GM13976 (cell line): ENCODE results near the gene TMEM130.
A peak's percentile ranks its signal among the peaks of the same experiment; 100 is the strongest.

Source experiments
- DNase-seq: peaks from one replicate; pipeline ENCODE4 v3.0.0; 2012; ENCODE audit warnings: low spot score
- CTCF ChIP-seq: IDR thresholded peaks from 2 replicates; pipeline ENCODE4 v1.5.1; 2012; ENCODE audit warnings: borderline replicate concordance, mild to moderate bottlenecking; ENCODE audit not compliant: insufficient read depth; ENCODE audit errors: extremely low read depth, missing control alignments, control extremely low read depth
- in situ Hi-C: fragments of 300-500 bp; cut with MboI; formaldehyde crosslinking; loops from one replicate; pipeline ENCODE4 v1.12.0; 2022; ENCODE audit warnings: low sequenced_read_pairs, mixed read lengths, inconsistent platforms; ENCODE audit not compliant: unreplicated experiment

Gene TMEM130

GRCh38 chr7:98807068-98808048 lies 62.5 kb downstream of the TMEM130 start:
- no peak for TF ChIP-seq CTCF
- in situ Hi-C loops: no loop called here
- no peak for DNase-seq

GRCh38 chr7:98805956-98806838 lies 63.6 kb downstream of the TMEM130 start:
- in situ Hi-C loops: no loop called here
- no peak for DNase-seq
- no peak for TF ChIP-seq CTCF

DNA sequence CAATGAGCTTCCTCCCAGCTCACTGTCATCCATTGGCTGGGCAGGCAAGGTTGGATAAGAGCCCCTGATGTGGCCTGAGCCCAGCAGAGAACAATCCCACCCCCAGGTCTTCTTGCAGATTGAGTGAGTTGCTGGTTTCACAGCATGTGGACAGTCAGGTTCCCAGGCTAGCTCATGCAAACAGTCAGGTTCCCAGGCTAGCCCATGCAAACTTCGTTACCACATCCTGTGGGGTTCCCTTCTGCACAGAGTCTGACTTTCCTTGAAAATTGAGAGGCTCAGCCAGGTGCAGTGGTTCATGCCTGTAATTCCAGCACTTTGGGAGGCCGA lies 67.1 kb downstream of the TMEM130 start:
- peak; percentile 45 for DNase-seq
- in situ Hi-C loops: no loop called here
- no peak for TF ChIP-seq CTCF

DNA sequence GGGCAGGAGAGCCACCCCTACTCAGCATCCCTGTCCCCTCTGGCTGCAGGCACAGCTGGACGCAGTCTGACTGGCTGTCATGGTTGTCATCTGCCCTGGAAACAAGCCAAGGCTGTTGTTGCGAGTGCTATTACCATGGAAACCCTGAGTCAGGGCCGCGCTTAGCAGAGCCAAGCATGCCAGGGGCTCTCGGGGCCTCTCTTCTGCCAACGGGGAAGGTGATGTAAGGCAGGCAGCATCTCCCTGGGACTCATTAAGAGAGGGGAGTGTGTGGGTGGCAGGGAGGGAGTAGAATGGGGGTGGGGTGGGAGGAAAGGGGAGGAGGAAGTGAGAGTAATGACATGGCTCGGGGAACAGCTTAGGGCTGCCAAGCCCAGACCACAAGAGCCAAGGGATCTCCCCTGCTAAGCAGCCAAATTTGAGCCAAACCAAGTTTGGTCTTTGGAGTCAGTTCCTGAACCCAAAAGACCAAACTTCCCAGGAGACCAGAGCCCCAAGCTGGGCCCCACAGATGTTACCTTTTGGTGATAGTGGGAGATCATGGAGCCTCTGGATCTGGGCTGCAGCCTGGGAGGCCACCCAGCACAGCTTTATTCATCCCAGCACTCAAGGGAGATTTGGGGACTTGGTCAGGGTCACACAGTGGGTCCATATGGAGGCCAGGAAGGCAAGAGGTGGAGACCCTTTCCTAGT lies 67.6 kb downstream of the TMEM130 start:
- DNase-seq: peak; percentile 80
- no peak for TF ChIP-seq CTCF
- in situ Hi-C loops: no loop called here

DNA sequence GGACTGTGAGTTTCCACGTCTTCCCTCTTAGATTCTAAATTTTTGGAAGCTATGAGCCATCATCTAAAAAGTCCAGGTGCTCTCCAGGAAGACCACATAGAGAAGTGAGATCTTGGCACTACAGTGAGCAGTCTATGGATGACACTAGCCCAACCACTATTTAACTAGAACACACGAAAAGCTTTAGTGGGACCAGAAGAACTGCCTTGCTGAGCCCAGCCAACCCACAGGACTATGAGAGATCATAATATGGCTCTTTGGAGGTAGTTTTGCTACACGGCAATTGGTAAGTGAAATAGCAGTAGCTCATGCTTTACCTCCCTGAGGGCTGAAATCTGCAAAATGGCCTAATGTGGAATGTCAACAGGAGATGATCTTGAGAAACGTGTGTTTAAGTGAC lies 68.8 kb downstream of the TMEM130 start:
- DNase-seq: no peak
- in situ Hi-C loops: no loop called here
- no peak for TF ChIP-seq CTCF

DNA sequence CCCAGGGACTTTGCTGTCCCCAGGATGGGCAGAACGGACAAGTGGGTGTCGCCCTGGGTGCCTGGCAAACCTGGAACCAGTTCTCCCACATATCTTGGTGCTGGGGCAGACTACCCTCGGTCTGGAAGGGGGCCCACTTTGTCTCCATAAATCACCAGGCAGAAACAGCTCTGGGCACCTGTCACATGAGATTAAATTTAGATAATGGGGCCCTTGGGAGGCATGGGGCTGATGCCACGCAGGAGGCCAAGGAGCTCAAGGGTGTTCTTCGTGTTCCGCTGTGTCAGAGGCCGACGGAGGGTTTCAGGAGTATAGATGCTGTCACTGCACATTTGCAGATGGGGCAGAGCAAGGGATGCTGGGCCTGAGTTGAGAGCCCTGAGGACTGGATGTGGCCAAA lies 72.7 kb downstream of the TMEM130 start:
- DNase-seq: no peak
- TF ChIP-seq CTCF: no peak
- in situ Hi-C loops: no loop called here
